PC-9 (cell line): Measurements from ENCODE around the gene TOMM5. TPM values are rescaled to one million over a fixed set of nuclear protein-coding genes. Genes with fewer than 3 reads are reported as not detected.

ENCODE experiments used
- BruUV-seq: library from RNA; stranded (reverse); fragments of 400-500 nt; replicated peaks from 2 replicates; lab custom pipeline; 2021; lab: Mats Ljungman, UMichigan
- CTCF ChIA-PET: fragments of 300-600 bp; sonication (Branson Sonifier 250); formaldehyde crosslinking; loops from one replicate; lab custom pipeline; 2022; ENCODE audit warnings: antibody characterized with exemption; lab: Charles Lee
- POLR2A ChIA-PET: fragments of 300-600 bp; sonication (Branson Sonifier 250); formaldehyde crosslinking; loops from one replicate; lab custom pipeline; 2022; ENCODE audit warnings: antibody characterized with exemption; ENCODE audit not compliant: unreplicated experiment; lab: Charles Lee
- DNase-seq, 2 experiments: peaks; one replicate each; pipeline versions ENCODE4 v3.0.0 to v3.0.0-alpha.2; 2015 to 2022; ENCODE audit warnings: mixed read lengths in 1 of 2
- H2AFZ ChIP-seq: fragments of 200-600 bp; sonication (generic); 2 replicates; pipeline ENCODE4 v1.8.1; 2017; ENCODE audit warnings: antibody characterized with exemption
- H3F3A ChIP-seq: fragments of 200-600 bp; sonication (generic); 2 replicates; pipeline ENCODE4 v1.8.1; 2017; ENCODE audit warnings: antibody characterized with exemption, mild to moderate bottlenecking, low read depth; ENCODE audit not compliant: insufficient read depth
- H3K27ac ChIP-seq: fragments of 200-600 bp; sonication (generic); 2 replicates; pipeline ENCODE4 v1.6.1; 2016; ENCODE audit warnings: mixed run types
- H3K27me3 ChIP-seq: fragments of 200-600 bp; sonication (generic); 2 replicates; pipeline ENCODE4 v1.6.1; 2016; ENCODE audit warnings: low read depth, mixed run types; ENCODE audit not compliant: insufficient read depth
- H3K36me3 ChIP-seq: fragments of 200-600 bp; sonication (generic); 2 replicates; pipeline ENCODE4 v1.6.1; 2016; ENCODE audit warnings: low read depth, mixed run types
- H3K4me1 ChIP-seq: fragments of 200-600 bp; sonication (generic); replicated peaks from 2 replicates; pipeline ENCODE4 v1.6.1; 2016; ENCODE audit warnings: mixed run types; ENCODE audit not compliant: insufficient read depth
- H3K4me2 ChIP-seq: fragments of 200-600 bp; sonication (generic); 2 replicates; pipeline ENCODE4 v1.6.1; 2017; ENCODE audit warnings: mixed run types
- H3K4me3 ChIP-seq: fragments of 200-600 bp; sonication (generic); 2 replicates; pipeline ENCODE4 v1.6.1; 2016; ENCODE audit warnings: mixed run types
- H3K79me2 ChIP-seq: fragments of 200-600 bp; sonication (generic); 2 replicates; pipeline ENCODE4 v1.6.1; 2017; ENCODE audit warnings: low read depth, mixed run types
- H3K9me2 ChIP-seq: fragments of 200-600 bp; sonication (generic); 2 replicates; pipeline ENCODE4 v1.8.1; 2017; ENCODE audit warnings: mild to moderate bottlenecking; ENCODE audit not compliant: insufficient read depth
- H3K9me3 ChIP-seq: fragments of 200-600 bp; sonication (generic); 2 replicates; pipeline ENCODE4 v1.8.1; 2016; ENCODE audit warnings: low read depth; ENCODE audit not compliant: insufficient read depth
- H4K20me1 ChIP-seq: fragments of 200-600 bp; sonication (generic); 2 replicates; pipeline ENCODE4 v1.8.1; 2017; ENCODE audit not compliant: insufficient read depth
- EZH2 ChIP-seq: fragments of 200-600 bp; sonication (generic); IDR thresholded peaks from 2 replicates; pipeline ENCODE4 v1.8.0; 2017; ENCODE audit warnings: antibody characterized with exemption, low read depth
- intact Hi-C: fragments of 100-400 bp; cut with micrococcal nuclease; formaldehyde crosslinking; loops from one replicate; pipeline ENCODE4 v1.10.0; 2022; ENCODE audit not compliant: unreplicated experiment
- total RNA-seq: library from RNA; stranded (reverse); gene quantifications from 2 replicates; pipeline ENCODE4 v1.2.3, GENCODE V29; 2021
- TF ChIP-seq, protein P1 (sequence below): fragments of 200-600 bp; sonication (generic); conservative IDR thresholded peaks from 2 replicates; pipeline ENCODE4 v1.6.1; 2017; ENCODE audit warnings: mixed run types, antibody characterized with exemption, mild to moderate bottlenecking, moderate library complexity

The TOMM5 gene
- total RNA-seq, 1 experiment from 2014 or later, result 78.2 TPM

DNA sequence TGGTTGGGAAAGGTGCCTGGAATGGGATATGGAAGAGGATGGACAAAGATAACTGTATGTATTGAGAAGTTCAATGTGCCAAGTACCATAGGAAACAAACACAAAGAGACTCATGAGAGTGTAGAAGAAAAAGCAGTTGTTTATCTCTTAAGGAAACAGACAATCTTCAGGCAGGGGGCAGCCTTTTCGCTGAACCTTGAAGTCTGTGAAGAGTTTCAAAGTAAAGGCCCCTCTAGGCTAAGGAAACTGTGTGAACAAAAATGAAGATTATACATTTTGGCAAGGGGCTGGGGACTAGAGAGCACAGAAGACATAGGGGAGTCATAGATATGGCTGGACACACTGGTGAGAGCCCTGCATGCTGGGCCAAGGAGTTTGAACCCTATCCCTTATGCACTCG lies 30.9 kb upstream of the TOMM5 start:
- Histone ChIP-seq H3K4me3 (no peak overlapping the region), H3F3A (no peaks in the 10 kb centered on the region), H3K27me3 (no peaks in the 10 kb centered on the region), H3K4me1 (no peaks in the 10 kb centered on the region), H3K4me2 (no peak overlapping the region), H3K9me3 (no peaks in the 10 kb centered on the region), H3K9me2 (no peaks in the 10 kb centered on the region), H2AFZ (no peak overlapping the region), H4K20me1 (no peaks in the 10 kb centered on the region), H3K27ac (no peak overlapping the region), H3K36me3 (no peaks in the 10 kb centered on the region), H3K79me2 (no peaks in the 10 kb centered on the region)
- ChIA-PET CTCF (no interaction called here), POLR2A (no interaction called here)
- TF ChIP-seq, protein P1, sequence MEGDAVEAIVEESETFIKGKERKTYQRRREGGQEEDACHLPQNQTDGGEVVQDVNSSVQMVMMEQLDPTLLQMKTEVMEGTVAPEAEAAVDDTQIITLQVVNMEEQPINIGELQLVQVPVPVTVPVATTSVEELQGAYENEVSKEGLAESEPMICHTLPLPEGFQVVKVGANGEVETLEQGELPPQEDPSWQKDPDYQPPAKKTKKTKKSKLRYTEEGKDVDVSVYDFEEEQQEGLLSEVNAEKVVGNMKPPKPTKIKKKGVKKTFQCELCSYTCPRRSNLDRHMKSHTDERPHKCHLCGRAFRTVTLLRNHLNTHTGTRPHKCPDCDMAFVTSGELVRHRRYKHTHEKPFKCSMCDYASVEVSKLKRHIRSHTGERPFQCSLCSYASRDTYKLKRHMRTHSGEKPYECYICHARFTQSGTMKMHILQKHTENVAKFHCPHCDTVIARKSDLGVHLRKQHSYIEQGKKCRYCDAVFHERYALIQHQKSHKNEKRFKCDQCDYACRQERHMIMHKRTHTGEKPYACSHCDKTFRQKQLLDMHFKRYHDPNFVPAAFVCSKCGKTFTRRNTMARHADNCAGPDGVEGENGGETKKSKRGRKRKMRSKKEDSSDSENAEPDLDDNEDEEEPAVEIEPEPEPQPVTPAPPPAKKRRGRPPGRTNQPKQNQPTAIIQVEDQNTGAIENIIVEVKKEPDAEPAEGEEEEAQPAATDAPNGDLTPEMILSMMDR, result no peak
- no peak for TF ChIP-seq EZH2
- BruUV-seq, result no TSS peak
- no peak for DNase-seq
- intact Hi-C loops, result no loop called here

DNA sequence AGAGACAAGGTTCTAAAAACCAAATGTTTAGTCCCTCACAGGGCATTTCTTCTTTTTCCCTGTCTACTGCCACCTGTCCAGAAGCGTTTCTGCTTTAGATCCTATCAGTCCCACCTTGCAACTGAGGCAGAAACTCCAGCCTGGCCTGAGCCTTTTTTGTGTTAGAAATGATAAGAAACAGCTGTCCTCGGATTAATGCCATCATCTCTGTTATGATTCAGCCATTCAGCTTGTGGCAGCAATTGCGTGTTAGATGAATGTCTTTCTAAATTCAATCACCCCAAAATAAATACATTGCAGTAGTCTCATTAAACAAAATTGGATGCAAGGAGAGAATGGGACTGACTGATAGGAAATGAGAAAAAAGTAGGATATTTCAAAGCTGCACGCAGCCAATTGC lies 30.1 kb upstream of the TOMM5 start:
- BruUV-seq, result no TSS peak
- intact Hi-C loops, result no loop called here
- ChIA-PET POLR2A (no interaction called here), CTCF (no interaction called here)
- Histone ChIP-seq H3K4me3 (no peak overlapping the region), H3K4me2 (no peak overlapping the region), H3K36me3 (no peaks in the 10 kb centered on the region), H3K9me3 (no peaks in the 10 kb centered on the region), H3K9me2 (no peaks in the 10 kb centered on the region), H3K27ac (no peak overlapping the region), H4K20me1 (no peaks in the 10 kb centered on the region), H3F3A (no peaks in the 10 kb centered on the region), H3K27me3 (no peaks in the 10 kb centered on the region), H2AFZ (no peak overlapping the region), H3K4me1 (no peaks in the 10 kb centered on the region), H3K79me2 (no peaks in the 10 kb centered on the region)
- no peak for DNase-seq
- TF ChIP-seq, protein P1, result no peak
- no peak for TF ChIP-seq EZH2

DNA sequence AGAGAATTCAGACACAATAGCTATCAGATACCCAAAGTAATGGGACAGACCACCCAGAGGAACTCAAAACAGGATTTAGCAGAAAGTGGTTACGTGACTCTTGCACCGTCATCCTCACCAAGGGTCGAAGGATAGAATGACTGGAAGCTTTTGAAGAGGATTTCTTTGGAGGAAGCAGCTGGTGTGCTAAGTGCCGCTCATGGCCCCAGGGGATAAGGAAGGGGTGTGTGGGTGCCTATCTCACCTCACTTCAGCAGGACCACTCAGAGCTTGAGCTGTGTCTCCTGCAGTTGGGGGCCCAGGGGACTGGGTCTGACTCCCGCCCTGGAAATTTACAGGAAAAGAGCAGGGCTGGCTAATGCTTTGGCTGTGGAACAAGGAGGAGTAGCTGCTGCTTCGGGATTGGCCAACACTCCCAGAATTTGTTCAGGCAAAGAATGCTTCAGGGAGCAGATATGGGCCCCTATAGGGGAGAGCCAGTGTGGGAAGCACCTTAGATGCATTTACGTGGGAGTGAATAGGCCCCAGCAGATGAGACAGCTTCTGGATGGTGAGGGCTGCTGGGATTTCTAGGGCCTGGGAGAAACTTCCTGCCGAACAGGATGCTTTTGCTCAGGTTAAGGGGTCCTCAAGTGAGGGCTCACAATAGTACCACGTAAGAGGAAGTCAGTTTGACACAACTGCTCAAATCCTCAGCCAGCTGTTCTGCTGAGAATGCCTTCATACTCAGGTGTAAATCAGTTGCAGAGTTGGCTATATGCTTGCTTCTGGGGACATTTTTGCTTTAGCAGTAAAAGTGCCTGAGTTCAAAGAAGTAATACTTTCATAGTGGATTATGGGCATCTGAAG lies 29.1 kb upstream of the TOMM5 start:
- no peaks in the 10 kb centered on the region for H3K36me3 ChIP-seq
- no peak overlapping the region for H3K27ac ChIP-seq
- H3K79me2 ChIP-seq, result no peaks in the 10 kb centered on the region
- no peak for DNase-seq
- H3K4me3 ChIP-seq, result no peak overlapping the region
- H3K4me1 ChIP-seq, result no peaks in the 10 kb centered on the region
- ChIA-PET POLR2A (no interaction called here), CTCF (interaction anchor here (0.6 kb wide), 1 partner anchor 1033 kb away, joined by 4 read pairs; no protein-coding TSS in a partner anchor)
- no peaks in the 10 kb centered on the region for H3F3A ChIP-seq
- TF ChIP-seq, protein P1, result no peak
- no peak for TF ChIP-seq EZH2
- H4K20me1 ChIP-seq, result no peaks in the 10 kb centered on the region
- H3K9me2 ChIP-seq, result no peaks in the 10 kb centered on the region
- no peak overlapping the region for H3K4me2 ChIP-seq
- H2AFZ ChIP-seq, result no peak overlapping the region
- H3K27me3 ChIP-seq, result no peaks in the 10 kb centered on the region
- no peaks in the 10 kb centered on the region for H3K9me3 ChIP-seq
- intact Hi-C loops, result no loop called here
- no TSS peak for BruUV-seq
